HG03460 (cell line): ENCODE results near the gene CYB561.
A peak's percentile ranks its signal among the peaks of the same experiment; 100 is the strongest.

Experiments used
- ATAC-seq: cut with Tn5 transposase; IDR thresholded peaks from one replicate; pipeline ENCODE4 v1.9.1; 2021; ENCODE audit not compliant: unreplicated experiment

CYB561 gene

DNA sequence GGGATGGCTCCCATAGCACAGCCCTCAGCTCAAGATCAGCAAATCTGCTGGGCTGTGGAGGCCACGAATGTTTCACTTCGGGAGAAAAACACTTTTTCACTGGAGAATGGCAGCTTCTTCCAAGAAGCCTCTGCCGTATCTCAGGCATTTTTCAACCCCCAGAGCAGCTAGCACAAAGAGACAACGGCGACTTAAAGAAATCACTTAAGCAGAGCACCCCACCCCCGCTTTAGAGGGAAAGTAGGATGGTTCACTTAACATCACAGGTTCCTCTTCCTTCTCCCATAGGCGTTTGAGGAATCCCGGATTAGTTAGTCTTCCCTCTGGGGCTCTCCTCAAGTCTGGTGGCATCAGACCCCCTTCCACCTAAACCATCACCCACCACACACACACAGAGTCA is 27.6 kb downstream of the CYB561 start:
- ATAC-seq = no peak

DNA sequence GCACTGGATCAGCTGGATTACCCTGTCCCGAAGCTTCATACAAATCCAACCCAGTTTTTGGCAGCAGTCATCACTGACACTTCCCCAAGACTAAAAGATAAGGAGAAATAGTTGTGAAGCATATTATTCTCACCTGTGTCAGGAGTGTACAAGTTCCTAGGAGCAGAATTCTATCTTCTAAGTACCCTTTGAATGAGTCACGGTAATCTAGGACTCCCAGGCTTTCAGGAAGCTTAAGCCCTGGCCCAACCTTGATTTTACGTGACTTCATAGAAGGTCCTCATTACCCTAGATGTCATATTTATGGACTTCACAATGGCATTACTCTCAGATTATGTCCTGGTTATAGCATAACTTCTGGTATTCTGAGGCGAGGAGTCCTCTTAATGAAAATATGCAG is 31.9 kb downstream of the CYB561 start:
- ATAC-seq = no peak

DNA sequence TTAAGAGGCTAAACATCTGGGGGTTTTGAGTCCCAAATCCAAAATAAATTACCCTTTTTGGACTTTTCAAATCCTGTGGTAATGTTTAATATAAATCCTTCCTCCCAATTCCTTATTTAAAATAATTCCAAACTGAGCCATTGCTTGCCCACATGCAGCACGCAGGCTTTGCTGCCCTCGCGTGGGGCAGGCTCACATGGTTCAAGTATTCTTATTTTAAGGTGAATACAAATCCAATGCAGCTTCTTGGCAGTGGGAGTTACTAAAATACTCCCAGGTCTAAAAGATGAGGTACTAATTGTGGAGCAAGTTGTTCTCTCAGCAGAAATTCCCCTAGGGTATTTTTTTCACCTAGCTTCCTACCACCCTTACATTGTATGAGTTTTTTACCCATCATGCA is 33.0 kb downstream of the CYB561 start:
- no peak for ATAC-seq

DNA sequence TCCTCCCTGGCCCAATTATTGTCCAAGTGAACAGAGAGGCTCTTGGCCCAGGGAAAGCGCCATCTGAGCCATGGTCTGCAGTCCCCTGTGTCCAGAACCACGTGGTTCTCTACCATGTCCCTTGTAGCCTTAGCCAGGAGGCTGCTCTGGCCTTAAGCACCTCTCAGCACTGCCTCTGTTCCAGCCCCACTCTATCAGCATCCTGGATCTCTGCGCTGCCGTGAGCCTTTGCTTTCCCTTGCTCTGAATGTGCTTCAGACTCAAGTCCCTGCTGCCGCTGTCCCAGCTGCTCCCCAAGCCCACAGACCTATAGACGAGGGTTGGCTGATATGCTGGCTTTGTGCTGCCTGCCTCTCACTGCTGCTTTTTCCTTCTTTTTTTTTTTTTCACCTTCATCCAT is 33.9 kb downstream of the CYB561 start:
- no peak for ATAC-seq

DNA sequence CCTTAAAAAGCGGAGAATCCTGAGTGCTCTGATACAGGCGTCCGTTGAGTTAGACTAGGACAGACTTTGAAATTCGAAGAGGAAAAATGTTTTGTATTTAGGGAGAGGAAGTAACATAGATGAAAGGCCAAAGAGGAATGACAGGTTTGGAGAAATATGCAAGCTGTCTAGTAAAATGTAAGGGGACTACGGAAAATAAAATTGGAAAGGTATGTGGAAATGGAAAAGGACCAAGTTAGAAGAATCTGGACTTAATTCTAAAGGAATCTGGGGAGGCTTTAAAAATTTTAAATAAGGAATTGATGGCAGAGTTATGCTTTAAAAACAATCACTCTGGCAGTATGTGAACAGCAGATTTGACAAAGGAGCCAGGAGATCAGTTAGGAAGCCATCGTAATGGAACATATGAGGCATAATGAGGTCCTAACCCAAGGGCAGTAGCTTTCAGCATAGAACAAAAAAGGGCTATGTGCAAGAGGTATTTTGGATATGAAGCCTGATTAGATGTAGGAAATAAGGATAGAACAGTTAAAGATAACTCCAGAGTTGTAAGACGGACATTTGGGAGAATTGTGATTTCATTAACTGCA is 38.3 kb downstream of the CYB561 start:
- ATAC-seq = no peak

DNA sequence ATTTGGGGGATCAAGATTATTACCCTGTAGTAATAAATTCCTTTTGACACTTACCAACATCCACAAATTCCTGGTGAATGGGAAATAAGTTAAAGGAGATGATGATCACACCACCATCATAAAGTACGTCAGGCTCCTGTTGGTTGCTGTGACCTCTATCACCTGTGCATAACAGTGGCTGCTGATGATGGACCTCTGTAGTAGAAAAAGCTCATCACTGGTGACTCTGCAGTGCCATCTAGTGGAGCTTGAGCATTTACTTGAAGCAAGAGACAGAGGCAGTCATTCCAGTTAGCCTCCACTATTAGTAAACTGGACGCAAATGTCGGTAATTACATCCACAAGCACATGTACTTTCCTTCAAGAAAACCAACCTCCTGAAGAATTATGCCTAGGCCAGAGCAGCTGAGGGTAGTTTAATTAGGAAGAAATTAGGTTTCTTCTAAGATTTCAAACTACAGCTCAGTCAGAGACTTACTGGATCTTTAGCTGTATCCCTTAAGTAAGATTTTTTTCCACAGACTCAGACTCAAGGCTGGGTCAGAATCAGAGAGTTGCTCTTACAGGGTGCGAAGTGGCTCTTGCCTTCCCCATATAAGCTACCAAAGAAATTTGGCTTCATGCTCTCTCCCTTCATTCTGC is 39.3 kb downstream of the CYB561 start:
- ATAC-seq = peak; percentile 57

DNA sequence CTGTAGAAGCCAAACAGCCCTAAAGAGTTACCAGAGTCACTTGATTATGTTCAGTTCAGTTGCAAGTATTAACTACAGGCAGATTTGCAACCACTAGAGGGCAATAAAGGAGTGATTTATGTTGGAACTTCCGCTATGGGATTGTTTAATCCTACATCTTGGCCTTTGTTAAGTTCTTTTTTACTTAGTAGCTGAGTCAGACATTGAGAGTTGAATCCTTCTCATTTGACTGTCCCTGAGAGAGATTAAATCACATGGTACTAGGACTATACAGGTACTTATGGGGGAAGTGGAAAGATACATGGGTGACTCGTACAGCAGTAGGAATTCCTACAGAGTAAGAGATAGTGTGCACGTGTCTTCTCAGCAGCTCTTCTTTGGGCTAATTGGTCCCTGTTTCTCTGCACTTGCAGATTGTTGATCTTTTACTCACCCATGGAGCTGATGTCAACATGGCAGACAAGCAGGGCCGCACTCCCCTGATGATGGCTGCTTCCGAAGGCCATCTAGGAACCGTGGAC is 40.3 kb downstream of the CYB561 start:
- no peak for ATAC-seq

DNA sequence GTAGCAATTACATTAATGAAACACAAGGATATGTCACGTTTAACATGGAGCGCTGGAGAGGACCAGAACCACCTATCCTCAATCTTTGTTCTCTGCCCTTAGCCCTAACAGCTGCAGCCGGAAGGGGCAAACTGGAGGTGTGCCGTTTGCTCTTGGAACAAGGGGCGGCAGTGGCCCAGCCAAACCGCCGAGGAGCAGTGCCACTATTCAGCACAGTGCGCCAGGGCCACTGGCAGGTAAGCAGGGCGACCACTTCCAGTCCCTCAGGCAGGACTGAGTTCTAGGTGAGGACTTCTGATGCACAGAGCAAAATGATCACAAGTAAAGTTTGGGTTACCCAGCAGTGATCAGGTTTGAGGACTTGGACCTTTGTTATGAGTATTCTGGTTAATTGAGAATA is 41.1 kb downstream of the CYB561 start:
- ATAC-seq = no peak

DNA sequence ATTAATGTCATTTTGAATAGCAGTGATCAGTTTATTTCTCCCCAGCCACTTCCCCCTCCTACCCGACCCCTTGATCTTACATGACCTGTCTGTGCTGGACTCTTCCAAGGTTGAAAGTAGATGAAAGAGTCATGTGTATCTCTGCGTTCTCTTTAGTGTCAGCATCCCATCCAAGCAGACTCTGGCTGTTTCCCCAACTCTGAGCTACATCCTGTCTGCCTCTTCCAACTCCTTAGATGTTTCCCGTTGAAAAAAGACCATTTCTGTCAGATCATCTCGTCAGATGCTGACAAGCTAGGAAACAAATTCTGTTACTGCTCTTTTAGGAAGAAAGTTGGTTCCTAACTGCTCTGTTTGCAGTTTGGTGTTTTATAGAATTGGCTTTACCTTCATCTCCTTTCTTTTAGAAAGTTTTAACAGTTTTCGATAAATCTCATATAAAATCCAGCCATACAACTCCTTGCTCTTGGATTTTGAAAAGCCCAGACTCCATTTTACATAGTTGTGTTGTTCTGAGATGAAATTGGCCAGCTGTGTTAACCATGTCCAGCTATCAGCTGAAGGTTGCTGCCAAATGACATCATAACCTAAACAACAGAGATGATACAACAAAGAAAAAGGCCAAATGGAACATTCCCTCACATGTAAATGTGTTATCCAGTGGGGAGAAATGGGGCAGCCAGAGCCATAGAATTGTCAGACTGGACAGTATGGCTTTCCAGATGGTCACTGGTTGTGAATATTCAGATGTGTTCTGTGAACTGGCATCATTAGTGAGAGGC is 43.5 kb downstream of the CYB561 start:
- no peak for ATAC-seq

DNA sequence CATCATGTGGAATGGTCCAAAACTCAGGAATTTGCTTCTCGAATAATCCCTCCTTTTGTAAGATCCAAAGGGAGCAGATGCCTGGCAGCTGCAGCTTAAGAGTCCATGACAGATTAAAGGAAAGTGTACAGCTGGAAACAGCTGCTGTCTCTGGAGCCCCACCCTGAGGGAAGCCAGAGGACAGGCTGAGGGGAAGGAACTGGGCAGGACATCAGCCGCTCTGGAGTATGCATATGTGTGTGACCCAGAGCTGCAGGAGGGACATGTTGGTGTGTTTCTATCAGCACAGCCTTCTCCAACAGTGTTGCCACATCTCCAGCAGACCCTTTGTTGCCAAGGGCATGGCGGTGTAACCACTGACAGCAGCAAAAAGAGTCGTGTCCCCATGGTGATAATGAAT is 46.2 kb downstream of the CYB561 start:
- no peak for ATAC-seq

DNA sequence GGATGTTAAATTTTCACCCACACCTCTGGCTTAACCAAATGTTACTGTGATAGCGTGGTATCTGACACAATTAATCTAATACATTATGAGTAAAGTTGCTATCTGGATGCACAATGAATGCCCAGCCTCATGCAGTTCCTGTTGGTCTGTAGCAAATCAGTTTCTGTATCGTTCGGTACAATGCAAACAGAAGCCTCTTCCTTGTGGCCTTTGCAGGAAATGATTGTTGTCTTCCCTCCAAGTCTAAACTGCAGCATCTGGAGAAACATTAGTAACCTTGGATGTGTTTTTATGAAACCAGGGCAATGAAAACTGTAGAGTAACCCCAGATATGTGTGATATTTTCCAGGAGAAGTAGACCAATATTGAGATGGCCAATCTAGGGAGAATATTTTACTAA is 46.8 kb downstream of the CYB561 start:
- no peak for ATAC-seq

DNA sequence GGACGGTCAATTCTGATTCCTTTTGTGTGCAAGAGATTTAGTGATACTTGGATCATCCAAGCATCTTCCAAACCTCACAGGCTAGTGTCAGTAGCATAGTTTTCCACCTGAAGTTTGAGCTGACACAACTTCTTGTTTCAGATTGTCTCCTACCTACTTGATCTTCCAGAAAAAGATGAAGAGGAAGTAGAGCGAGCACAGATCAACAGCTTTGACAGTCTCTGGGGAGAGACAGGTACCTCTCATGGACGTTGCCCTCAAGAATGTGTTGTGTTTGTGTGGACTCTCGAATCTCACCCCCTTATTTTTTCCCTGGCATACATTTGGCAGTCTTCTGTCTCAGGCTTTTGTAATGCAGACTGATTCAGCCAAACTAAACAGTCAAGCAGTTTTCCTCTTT is 47.4 kb downstream of the CYB561 start:
- no peak for ATAC-seq

DNA sequence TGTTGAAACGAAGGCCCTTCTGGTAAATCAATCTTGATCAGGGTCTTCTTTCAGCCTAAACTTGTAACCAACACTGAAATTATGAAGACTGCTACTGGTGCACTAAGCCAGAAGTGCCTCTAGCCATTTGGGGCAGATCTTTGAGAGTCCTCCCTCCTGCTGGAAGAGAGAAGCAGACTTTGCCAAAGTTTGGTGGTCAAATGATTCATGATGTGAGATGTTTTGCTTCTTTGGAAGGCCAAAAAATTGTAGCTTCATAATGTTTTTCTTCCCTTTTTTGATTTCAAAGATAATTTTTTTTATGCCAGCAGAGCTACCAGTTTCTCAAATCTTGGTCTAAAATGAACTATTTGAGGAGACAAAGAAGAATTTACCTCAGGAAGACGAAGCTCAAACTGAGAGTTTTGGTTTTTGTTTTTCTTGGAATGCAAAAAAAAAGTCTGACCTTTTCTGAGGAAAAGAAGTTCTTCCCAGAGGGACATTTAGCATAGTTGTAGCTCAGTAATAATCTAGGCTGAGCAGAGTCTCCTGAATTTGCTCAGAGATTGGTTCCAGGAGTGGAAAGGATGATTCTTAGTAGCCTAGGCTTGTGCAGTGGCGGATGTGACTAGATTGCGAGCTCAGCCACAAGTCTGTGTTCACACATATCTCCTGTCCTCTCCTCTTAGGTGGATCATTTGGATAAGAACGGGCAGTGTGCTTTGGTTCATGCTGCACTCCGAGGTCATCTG is 50.9 kb downstream of the CYB561 start:
- ATAC-seq = no peak

DNA sequence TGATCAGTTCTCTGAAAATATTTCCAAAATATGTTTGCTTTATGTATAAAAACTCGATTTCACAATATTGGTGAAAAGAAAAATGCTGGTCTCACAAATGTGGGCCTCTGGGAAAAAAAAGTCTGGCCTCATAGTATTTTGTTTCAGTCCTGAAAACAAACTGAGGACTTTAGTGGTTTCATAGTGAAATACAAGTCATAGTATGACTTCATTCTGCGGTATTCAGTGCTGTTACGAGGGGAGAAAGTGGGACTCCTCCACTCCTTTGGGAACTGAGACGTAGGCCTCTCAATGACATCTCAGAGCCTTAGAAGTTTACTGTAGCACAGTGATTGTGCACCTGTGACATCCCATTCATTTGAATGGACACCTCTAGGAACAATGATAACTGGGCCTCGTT is 56.0 kb downstream of the CYB561 start:
- no peak for ATAC-seq

DNA sequence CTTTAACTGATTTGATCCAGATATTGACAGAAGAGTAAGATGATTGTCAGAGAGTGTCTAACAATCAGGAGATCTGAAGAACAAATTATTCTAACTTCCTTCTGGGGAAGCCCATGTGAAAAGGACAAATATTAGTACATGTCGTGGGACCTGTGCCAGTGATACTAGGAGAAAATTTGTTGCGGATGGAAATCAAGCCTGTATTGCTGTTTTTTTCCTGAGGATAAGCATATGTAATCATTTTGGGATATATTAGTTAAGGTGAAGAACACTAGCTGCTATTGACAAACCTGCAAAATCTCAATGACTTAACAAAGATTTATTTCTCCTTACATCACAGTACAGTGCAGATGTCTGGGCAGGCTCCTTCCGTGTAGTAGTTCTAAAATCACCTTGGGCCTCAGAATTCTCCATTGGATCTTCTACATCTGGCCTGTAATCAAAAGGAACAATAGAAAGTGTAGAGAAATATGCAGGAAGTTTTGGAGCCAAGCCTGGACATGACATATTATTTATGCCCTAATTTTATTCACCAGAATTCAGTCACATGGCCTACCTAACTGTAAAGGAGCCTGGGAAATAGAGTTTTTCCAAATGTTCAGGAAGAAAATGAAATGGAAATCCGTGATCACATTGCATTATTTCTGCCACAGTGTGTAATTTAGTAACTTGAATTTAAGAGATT is 58.3 kb downstream of the CYB561 start:
- no peak for ATAC-seq

DNA sequence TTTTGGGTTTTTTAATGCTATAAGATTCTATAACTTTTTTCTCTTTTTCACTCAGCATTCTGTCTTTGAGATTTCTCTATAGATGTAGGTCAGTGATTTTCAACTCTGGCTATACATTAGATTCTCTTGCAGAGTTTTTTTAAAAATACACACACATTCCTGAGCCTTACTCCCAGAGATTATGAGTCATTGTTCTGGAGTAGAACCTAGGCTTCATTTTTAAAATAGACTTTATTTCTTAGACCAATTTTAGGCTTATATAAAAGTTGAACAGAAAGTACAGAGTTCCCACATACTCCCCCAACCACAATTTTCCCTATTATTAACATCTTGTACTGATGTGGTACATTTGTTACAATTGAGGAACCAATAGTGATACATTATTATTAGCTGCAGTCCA is 63.3 kb downstream of the CYB561 start:
- ATAC-seq = no peak
